Measurements from ENCODE around the gene TCL1B.

Gene TCL1B

GRCh38 chr14:95685978-95686922 is at the start of gene TCL1B:
Gene TCL1B, plus strand, starts transcription at chr14:95686426. Its CDS starts 42 bp downstream, at chr14:95686468.
- Histone ChIP-seq H3K36me3 (ENCODE audit: control insufficient read depth, insufficient read depth, low read length) (no peaks in the 10 kb centered on the region), H3K9ac (ENCODE audit: low read length) (no peak within 1 kb of the TSS), H3K27ac (ENCODE audit: low read depth, low read length) (no peak within 1 kb of the TSS), H3K27me3 (ENCODE audit: control insufficient read depth, insufficient read depth, low read length) (no peaks in the 10 kb centered on the region), H3K4me1 (ENCODE audit: control insufficient read depth, insufficient read depth, low read length) (no peaks in the 10 kb centered on the region), H3K4me3 (ENCODE audit: low read length) (no peak within 1 kb of the TSS)

DNA sequence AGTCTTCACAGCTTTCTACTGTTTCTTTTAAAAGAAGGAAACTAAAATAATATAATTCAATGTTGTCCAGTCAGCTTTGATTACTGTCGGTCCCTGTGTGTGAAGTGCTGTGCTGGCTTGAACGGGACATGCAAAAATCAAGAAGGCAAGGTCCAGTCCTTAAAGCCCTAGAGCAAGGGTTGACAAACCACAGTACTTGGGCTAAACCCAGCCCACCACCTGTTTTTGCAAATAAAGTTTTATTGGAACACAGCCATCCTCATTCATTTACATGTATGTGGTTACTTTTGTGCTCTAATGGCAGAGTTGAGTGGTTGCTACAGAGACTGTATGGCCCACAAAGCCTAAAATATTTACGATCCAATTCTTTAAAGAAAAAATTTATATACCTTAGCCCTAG is 41.2 kb upstream of the TCL1B start:
- Histone ChIP-seq H3K4me1 (ENCODE audit: control insufficient read depth, insufficient read depth, low read length) (no peaks in the 10 kb centered on the region), H3K27ac (ENCODE audit: low read depth, low read length) (no peak overlapping the region), H3K4me3 (ENCODE audit: low read length) (no peak overlapping the region), H3K9ac (ENCODE audit: low read length) (no peak overlapping the region), H3K27me3 (ENCODE audit: control insufficient read depth, insufficient read depth, low read length) (no peaks in the 10 kb centered on the region), H3K36me3 (ENCODE audit: control insufficient read depth, insufficient read depth, low read length) (no peaks in the 10 kb centered on the region)

- H3K36me3 ChIP-seq (ENCODE audit: control insufficient read depth, insufficient read depth, low read length): no peaks in the 10 kb centered on the region
Measured at GRCh38 chr14:95645389-95645996, 40.7 kb upstream of the TCL1B start.

GRCh38 chr14:95647926-95648325 is 38.3 kb upstream of the TCL1B start:
- no peaks in the 10 kb centered on the region for H3K4me1 ChIP-seq (ENCODE audit: control insufficient read depth, insufficient read depth, low read length)

More at GRCh38 chr14:95645389-95645996, 40.7 kb upstream of the TCL1B start:
- Histone ChIP-seq H3K9ac (ENCODE audit: low read length) (no peak overlapping the region), H3K4me3 (ENCODE audit: low read length) (no peak overlapping the region), H3K27ac (ENCODE audit: low read depth, low read length) (no peak overlapping the region), H3K4me1 (ENCODE audit: control insufficient read depth, insufficient read depth, low read length) (no peaks in the 10 kb centered on the region), H3K27me3 (ENCODE audit: control insufficient read depth, insufficient read depth, low read length) (no peaks in the 10 kb centered on the region)

DNA sequence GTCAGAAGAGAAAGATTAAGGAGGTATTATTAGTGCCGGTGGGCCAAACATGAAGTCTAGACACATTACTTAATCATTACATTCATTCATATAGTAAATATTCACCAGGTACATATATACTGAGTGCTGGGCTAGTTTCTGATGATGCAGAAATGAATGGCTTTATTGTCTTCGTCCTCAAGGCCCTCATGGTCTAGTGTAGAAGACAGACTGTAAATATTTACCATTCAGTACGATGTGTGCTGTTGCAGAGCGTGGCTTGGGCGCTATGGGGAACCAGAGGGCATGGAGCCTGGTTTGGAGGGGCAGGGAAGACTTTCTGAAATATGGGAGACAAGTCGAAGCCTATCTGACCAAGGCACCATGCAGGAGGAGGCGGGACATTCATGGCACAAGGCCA is 37.0 kb upstream of the TCL1B start:
- Histone ChIP-seq H3K27me3 (ENCODE audit: control insufficient read depth, insufficient read depth, low read length) (no peaks in the 10 kb centered on the region), H3K36me3 (ENCODE audit: control insufficient read depth, insufficient read depth, low read length) (no peaks in the 10 kb centered on the region), H3K9ac (ENCODE audit: low read length) (no peak overlapping the region), H3K4me3 (ENCODE audit: low read length) (no peak overlapping the region), H3K4me1 (ENCODE audit: control insufficient read depth, insufficient read depth, low read length) (no peaks in the 10 kb centered on the region), H3K27ac (ENCODE audit: low read depth, low read length) (no peak overlapping the region)

More at GRCh38 chr14:95647926-95648325, 38.3 kb upstream of the TCL1B start:
- Histone ChIP-seq H3K9ac (ENCODE audit: low read length) (no peak overlapping the region), H3K4me3 (ENCODE audit: low read length) (no peak overlapping the region), H3K27me3 (ENCODE audit: control insufficient read depth, insufficient read depth, low read length) (no peaks in the 10 kb centered on the region), H3K27ac (ENCODE audit: low read depth, low read length) (no peak overlapping the region), H3K36me3 (ENCODE audit: control insufficient read depth, insufficient read depth, low read length) (no peaks in the 10 kb centered on the region)

GRCh38 chr14:95651028-95651427 is 35.2 kb upstream of the TCL1B start:
- H3K36me3 ChIP-seq (ENCODE audit: control insufficient read depth, insufficient read depth, low read length): no peaks in the 10 kb centered on the region
- H3K4me1 ChIP-seq (ENCODE audit: control insufficient read depth, insufficient read depth, low read length): no peaks in the 10 kb centered on the region
- H3K9ac ChIP-seq (ENCODE audit: low read length): no peak overlapping the region
- no peak overlapping the region for H3K4me3 ChIP-seq (ENCODE audit: low read length)
- H3K27ac ChIP-seq (ENCODE audit: low read depth, low read length): no peak overlapping the region
- H3K27me3 ChIP-seq (ENCODE audit: control insufficient read depth, insufficient read depth, low read length): no peaks in the 10 kb centered on the region

GRCh38 chr14:95651821-95652583 is 34.2 kb upstream of the TCL1B start:
- H3K4me1 ChIP-seq (ENCODE audit: control insufficient read depth, insufficient read depth, low read length): no peaks in the 10 kb centered on the region
- H3K4me3 ChIP-seq (ENCODE audit: low read length): no peak overlapping the region
- H3K9ac ChIP-seq (ENCODE audit: low read length): no peak overlapping the region
- H3K27ac ChIP-seq (ENCODE audit: low read depth, low read length): no peak overlapping the region
- no peaks in the 10 kb centered on the region for H3K27me3 ChIP-seq (ENCODE audit: control insufficient read depth, insufficient read depth, low read length)
- H3K36me3 ChIP-seq (ENCODE audit: control insufficient read depth, insufficient read depth, low read length): no peaks in the 10 kb centered on the region

GRCh38 chr14:95652690-95653089 is 33.5 kb upstream of the TCL1B start:
- Histone ChIP-seq H3K9ac (ENCODE audit: low read length) (no peak overlapping the region), H3K27ac (ENCODE audit: low read depth, low read length) (no peak overlapping the region), H3K27me3 (ENCODE audit: control insufficient read depth, insufficient read depth, low read length) (no peaks in the 10 kb centered on the region), H3K4me1 (ENCODE audit: control insufficient read depth, insufficient read depth, low read length) (no peaks in the 10 kb centered on the region), H3K36me3 (ENCODE audit: control insufficient read depth, insufficient read depth, low read length) (no peaks in the 10 kb centered on the region), H3K4me3 (ENCODE audit: low read length) (no peak overlapping the region)

DNA sequence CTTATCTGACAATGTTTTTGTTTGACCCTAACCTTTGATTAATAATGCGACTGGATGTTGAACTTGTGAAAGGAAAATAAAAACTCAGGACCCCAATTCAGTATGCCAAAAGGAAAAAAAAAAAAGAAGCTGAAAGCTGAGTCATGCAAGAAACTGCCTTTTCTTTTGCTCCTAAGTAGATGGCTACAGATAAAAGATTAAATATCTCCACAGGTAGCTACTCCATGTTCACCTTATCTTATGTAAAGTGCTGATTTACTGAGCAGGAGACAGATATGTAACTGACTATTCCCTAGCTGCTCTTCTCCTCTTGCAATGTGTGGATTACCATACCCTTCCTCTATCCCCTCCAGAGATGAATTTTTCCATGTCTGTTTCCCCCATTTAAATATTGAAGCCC is 30.8 kb upstream of the TCL1B start:
- H3K36me3 ChIP-seq (ENCODE audit: control insufficient read depth, insufficient read depth, low read length): no peaks in the 10 kb centered on the region
- H3K27ac ChIP-seq (ENCODE audit: low read depth, low read length): no peak overlapping the region
- H3K27me3 ChIP-seq (ENCODE audit: control insufficient read depth, insufficient read depth, low read length): no peaks in the 10 kb centered on the region
- no peaks in the 10 kb centered on the region for H3K4me1 ChIP-seq (ENCODE audit: control insufficient read depth, insufficient read depth, low read length)
- H3K9ac ChIP-seq (ENCODE audit: low read length): no peak overlapping the region
- H3K4me3 ChIP-seq (ENCODE audit: low read length): no peak overlapping the region

DNA sequence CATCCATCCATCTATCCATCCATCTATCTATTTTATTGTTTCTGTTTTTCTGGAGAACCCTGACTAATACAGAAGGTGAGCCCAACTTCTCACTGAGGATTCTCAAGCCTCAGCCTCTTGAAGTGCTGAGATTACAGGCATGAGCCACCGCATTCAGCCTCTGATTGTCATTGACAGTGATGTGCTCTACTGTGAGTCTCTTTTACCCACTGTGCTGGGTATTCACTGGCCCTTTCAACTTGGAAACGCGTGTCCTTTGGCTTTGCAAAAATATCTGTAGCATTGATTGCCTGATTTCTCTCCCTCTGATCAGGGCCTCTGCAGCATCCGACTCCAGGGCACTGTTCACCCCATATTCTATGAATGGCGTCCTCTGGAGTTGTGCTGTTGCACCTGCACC is 29.6 kb upstream of the TCL1B start:
- Histone ChIP-seq H3K4me3 (ENCODE audit: low read length) (no peak overlapping the region), H3K36me3 (ENCODE audit: control insufficient read depth, insufficient read depth, low read length) (no peaks in the 10 kb centered on the region), H3K27me3 (ENCODE audit: control insufficient read depth, insufficient read depth, low read length) (no peaks in the 10 kb centered on the region), H3K27ac (ENCODE audit: low read depth, low read length) (no peak overlapping the region), H3K9ac (ENCODE audit: low read length) (no peak overlapping the region), H3K4me1 (ENCODE audit: control insufficient read depth, insufficient read depth, low read length) (no peaks in the 10 kb centered on the region)

- H3K4me3 ChIP-seq (ENCODE audit: low read length): no peak overlapping the region
- no peaks in the 10 kb centered on the region for H3K27me3 ChIP-seq (ENCODE audit: control insufficient read depth, insufficient read depth, low read length)
- no peak overlapping the region for H3K9ac ChIP-seq (ENCODE audit: low read length)
- H3K27ac ChIP-seq (ENCODE audit: low read depth, low read length): no peak overlapping the region
- H3K4me1 ChIP-seq (ENCODE audit: control insufficient read depth, insufficient read depth, low read length): no peaks in the 10 kb centered on the region
- H3K36me3 ChIP-seq (ENCODE audit: control insufficient read depth, insufficient read depth, low read length): no peaks in the 10 kb centered on the region
Measured at GRCh38 chr14:95657454-95657853, 28.8 kb upstream of the TCL1B start.

- no peaks in the 10 kb centered on the region for H3K27me3 ChIP-seq (ENCODE audit: control insufficient read depth, insufficient read depth, low read length)
- no peak overlapping the region for H3K4me3 ChIP-seq (ENCODE audit: low read length)
- H3K27ac ChIP-seq (ENCODE audit: low read depth, low read length): no peak overlapping the region
- H3K36me3 ChIP-seq (ENCODE audit: control insufficient read depth, insufficient read depth, low read length): no peaks in the 10 kb centered on the region
- H3K4me1 ChIP-seq (ENCODE audit: control insufficient read depth, insufficient read depth, low read length): no peaks in the 10 kb centered on the region
- H3K9ac ChIP-seq (ENCODE audit: low read length): no peak overlapping the region
Measured at GRCh38 chr14:95659293-95659989, 26.8 kb upstream of the TCL1B start.

All from rectal smooth muscle tissue (tissue), 1 donor.